Measurements from ENCODE around the gene UST.
A peak's percentile ranks its signal among the peaks of the same experiment; 100 is the strongest.
"Not testable (repeated sequence)": the region's sequence is repeated elsewhere in the genome, so short reads cannot be mapped to it uniquely, and the experiment has no call there.

The UST gene

DNA sequence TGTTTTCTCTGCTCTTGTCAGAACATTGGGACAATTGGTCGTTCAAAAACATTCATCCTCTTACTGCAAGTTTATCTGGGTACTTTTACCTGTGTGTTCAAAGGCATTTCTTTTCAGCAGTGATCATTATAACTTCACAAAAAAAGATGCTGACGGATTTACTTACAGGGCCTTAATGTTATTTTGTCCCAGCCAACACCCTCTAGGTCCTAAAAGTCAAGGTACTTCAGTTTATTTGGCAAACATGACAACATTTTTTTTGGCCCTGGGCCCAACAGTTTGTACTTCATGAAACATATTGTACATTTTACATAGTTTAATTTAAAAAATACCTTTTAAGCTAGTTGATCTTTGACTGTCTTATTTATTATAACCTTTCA lies 329.5 kb downstream of the UST start:
- DNase-seq: no peak

DNA sequence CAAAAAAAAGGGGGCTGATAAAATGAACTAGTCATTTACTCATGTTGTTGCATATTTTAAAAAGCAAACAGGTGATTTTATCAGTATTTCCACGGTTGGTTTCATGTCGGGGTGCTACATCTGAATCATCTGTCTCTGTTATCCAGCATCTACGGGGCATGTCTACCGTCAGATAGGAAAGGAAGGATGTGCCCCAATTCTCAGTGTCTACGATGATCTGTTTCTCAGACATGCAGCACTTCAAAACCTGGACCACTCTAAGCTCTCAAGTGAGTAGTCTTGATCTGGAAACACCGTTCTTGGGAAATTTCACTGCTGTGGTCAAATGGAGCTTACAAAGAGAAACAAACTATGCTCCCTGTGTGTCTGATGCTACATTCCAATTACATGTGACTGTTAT lies 330.4 kb downstream of the UST start:
- DNase-seq: no peak

DNA sequence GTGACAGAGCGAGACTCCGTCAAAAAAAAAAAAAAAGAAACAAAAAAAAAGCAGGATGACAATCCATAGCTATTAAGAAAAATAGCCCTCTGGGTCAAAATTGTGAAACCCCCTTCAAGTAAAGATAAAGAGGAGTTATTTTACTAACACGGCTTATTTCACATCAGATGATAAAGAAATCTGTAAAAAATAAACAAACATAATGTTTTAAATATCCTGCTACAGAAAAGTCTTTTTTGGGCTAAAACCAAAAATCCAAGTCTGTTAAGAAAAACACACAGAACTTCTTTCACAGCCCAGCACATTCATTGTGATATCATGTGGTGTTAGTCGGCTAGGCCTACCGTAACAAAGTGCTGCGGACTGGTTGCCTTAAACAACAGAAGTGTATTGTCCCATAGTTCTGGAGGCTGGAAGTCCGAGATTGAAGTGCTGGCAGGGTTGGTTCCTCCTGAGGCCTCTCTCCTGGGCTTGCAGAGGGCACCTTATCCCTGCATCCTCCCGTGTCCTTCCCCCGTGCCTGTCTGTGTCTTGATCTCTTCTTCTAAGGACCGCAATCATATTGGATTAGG lies 331.5 kb downstream of the UST start:
- no peak for DNase-seq

DNA sequence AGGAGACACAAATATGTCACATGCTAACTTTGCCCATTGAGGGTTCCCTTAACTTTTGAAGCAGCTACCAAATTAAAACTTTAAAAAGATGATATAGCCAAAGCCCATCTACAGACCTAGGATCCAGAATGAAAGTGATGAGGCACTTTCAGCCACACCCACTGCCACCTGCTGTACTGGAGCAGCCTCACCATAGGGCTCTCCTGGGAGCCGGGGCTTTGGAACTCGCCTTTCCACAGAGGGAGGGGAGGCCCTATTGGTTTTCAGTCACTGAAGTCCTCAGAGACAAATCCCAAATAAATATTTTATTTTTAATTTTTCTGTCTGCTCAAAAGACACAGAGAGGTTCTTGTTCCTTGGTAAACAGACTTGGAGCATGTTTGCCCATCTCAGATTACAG lies 332.6 kb downstream of the UST start:
- DNase-seq: no peak

DNA sequence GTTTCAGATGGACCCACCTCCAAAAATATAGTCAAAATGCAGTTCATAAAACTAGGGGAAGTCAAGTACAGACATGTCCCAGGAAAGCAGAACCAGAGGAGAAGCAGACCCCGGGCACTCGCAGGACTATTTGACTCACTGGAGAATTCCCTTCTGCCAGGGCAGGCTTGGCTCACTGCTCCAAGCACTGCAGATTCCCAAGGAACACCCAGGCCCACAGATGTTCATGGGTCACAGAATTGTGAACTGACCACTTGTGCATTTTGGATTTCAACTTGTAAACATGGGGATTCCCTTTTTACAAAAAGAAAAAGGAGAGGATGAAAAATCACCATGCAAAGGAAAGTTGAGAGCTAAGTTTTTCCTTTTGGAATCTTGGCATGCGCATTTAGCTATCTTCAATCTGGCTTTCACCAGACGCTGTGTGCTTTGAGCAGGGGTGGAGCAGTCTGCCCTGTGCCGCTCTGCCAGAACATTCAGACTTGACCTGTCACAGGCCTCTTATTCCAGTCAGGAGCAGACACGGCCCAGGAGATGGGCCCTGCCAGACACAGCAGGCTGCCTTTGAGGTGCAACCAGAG lies 333.2 kb downstream of the UST start:
- no peak for DNase-seq

DNA sequence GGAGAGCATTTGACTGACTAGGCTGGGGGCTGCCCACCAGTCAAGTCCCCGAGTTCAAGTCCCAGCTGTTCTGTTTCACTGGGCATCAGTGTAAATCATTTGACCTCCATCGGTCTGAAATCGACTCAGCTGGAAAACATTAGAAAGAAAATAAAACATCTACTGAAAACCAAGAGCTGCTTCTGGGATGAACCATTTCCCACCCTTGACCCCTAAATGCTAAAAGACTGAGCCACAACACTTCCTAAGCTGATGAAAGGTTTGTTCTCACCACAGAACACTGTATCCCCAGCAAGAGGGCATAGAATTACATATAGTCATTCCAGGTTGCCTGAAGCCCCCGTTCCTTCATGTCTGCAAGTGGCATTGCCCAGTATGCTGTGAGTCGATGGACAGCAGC lies 333.7 kb downstream of the UST start:
- DNase-seq: no peak

DNA sequence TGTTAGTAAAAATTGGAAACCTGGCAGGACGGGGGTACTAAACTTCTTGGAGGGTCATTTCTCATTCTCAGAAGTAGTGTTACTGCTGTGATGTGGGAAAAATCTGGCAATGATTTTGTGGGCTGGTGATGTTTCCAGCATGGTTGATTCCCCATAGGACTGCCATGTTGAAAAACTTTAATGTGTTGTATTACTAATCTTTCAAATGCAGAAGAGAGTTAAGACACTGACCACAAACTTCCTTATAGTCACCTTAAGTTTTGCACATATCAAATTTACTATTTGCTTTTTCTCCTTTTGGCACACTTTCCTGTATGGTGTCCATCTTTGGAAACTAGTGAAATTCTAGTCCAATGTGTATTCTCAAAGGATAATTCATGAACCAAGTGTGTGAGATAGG lies 334.5 kb downstream of the UST start:
- no peak for DNase-seq

DNA sequence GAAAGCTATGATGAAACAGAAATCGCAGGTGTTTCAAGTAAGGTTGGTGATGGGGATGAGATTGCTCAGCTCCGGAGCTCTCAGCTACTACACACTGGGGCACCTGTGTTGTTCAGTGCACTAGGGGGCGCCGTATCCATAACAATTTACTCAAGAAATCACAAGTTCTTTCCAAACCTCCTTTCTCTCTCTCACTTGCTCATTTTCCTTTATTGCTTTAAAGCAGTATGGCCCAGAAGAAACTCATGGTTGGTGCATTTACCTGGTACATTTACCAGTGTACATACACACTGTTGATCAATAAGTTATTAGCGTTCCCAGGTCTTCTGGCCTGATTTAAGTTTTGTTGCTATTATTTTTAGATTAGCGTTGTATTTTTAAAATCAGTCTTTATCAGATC lies 335.5 kb downstream of the UST start:
- DNase-seq: peak; percentile 55

DNA sequence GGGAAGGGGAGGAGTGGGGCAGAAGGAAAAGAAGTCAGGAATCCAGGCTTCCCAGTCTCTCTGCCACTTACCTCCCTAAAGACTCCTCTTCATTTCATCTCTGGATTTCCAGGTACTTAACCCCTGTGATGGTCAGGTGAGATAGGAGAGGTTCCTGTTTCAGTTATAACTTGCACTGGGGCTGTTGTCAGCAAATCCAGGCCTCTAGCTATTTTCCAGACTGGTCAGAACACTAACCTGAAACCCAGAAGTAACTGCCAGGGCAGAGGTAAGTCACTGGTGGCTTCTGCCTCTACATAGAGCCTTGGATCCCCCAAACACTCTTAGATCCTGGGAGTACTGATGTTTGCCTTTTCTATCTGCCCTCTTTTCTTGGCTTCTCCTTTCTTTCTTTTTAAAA lies 337.2 kb downstream of the UST start:
- no peak for DNase-seq

DNA sequence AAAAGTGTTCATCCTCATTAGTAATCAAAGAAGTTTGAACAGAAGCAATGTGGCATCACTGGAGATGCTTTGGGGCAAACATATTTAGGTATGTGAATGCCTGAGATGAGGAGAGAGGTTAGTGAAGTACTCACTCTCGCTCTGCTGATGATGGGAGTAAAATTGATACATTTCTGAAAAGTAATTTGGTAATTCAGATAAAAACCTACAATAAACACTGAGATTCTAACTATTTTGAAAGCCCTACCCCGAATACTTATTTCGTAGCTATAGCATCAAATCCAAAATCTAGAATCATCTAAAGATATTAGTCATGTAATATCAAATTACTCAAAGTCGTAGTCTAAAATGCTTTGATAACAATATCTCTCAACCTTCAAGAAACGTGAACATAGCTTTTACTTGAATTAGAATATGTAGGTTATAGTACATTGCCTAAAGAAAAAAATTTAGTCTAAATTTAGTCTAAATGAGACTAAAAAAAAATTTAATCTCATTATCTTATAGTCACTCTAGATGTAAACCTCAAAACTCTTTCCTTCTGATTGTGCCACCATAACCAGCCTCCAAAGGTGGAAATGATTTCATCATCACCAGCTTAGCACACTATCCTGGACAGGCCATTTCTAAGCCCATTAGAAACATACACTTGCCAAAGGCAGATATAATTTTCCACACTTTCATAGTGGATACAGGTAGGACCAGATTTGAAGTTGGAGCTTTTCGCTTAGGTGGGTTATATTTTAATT lies 338.2 kb downstream of the UST start:
- no peak for DNase-seq

DNA sequence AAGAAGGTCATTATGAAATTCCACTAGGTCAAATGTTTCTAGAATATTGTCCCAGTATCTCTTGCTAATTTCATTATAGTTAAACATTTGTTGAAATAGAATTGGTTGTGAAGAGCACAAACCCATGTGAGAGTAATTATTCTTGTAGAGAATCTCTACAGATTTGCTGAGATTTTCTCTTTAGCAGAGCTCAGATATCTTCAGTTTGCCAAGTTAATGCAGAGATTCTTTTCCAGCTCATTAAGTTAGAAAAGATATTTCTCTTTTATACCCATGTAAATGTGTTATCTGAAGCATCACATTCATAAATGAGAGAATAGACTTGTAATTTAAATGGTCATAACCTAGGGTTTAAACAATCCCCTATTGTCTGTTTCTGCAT lies 338.7 kb downstream of the UST start:
- DNase-seq: no peak

DNA sequence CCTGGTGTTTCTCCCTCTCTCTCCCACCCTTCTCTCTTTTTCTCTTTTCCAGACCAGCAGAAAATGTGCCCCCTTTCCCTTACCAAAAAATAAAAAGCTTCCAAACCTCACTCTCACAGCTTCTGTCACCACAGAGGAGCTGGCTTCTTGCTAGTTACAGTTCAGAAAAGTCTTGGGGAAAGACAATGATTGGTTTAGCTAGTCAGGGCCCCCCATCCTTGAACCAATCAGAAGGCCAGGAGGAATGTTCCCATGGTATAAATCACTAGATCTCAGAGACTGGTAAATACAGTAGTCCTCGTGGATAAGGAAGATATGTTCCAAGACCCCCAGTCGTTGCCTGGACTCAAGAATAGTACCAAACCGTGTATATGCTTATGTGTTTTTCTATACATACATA lies 339.5 kb downstream of the UST start:
- no peak for DNase-seq

DNA sequence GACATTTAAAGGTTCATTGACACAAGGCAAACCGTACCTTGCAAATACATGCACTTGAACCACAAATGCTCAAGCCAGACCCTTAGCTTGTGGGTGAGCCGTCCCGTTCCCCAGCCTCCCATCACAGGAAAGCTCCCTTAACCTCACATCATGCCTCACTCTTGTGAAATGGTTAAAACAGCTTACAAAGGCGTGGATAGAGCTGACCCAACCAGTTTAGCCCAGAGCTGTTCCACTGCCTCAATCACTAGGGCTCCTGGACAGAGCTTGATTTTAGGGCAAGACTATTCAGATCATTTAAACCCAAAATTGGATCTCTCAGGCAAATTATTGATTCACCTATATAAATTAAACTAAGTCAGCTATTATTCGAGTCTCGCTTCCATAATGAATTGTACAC lies 341.1 kb downstream of the UST start:
- no peak for DNase-seq

DNA sequence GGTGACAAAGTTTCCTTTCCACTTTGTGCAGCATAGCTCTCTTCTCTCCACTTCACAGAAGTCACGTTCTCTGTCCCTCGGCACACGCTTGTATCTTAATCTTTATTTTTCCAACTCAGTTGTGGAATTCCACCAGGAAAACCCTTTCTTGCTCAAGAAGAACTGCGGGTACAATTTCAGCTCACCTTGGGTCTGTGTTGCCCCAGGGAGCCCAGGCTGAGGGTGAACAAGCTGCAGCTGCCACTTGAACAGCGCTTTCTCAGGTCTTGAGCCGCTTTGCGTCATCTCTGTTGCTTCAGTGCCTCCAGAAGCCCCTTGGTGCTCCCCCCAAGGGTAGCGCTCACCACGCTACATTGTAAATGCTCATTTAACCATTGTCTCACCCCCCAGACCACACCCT lies 341.5 kb downstream of the UST start:
- no peak for DNase-seq

DNA sequence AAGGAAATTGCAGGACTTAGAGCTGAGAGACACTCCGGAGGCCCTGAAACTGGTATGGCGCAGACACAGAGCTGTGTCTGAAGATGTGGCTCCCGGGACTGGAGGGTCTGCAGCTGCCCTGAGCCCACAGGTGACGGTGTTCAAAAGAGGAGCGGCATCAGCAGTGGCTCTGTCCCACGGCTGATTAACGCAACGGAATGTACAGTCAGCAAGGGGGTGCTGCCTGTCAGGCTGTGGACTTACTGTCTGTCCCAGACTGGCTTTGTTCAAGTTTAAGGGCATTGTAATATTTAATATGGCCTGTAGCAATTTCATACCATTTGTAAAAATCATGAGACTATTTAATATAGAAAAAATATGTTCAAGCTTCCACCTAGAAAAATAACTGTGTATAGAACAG lies 342.7 kb downstream of the UST start:
- no peak for DNase-seq

DNA sequence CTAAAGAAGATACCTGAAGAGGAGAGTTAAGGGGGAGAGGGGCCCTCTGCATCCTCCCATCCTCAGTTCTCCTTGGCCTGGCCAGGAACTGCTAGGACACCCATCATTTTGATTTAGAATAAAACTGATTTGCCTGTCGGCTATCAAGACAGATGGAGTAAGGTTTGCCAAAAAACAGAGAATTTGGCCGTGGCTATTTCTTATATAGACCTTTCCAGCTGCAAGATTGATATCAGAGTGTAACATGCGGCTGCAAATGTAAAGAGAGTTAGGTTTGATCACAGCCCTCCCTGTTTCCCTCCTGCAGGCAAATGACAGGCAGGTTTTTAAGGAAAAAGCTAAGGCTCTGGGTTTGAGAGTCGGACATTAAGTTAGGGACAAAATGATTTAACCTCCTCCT lies 344.1 kb downstream of the UST start:
- no peak for DNase-seq

DNA sequence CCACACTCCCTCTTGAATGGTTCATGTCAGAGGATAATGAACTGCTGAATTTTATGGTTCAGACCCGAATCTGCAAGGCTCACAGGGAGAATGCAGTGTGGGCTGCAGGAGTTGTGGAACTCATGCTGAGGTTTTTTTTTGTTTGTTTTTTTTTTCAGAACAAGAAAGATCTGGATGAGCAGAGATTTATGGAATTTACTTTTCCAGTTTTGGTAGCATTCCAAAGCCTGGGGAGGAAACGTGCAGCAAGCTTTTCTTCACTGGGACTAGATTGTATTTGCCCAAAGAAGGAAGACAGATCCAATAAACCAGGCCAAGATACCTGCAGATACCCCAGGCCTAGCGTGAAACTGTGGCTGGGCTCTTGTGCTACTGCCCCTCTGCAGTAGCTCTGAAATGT lies 346.8 kb downstream of the UST start:
- no peak for DNase-seq

DNA sequence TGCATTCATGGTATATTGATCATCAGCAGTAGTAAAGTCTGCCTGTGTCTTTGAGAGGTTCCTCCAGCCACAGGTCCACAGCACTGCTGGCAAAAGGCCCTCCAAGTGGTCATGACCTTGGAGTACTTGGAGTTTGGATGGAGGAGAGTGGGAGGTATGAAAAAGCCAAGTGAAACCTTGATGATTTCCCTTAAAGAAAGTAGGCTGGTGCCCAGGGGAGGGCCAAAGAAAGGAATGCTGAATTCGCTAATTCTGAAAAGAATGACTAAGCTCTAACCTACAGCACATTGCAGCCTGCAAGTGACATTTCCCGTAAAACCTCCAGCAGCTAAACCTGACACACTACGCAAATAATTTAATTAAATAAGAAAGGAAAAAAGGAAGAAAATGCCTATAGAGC lies 347.3 kb downstream of the UST start:
- no peak for DNase-seq

DNA sequence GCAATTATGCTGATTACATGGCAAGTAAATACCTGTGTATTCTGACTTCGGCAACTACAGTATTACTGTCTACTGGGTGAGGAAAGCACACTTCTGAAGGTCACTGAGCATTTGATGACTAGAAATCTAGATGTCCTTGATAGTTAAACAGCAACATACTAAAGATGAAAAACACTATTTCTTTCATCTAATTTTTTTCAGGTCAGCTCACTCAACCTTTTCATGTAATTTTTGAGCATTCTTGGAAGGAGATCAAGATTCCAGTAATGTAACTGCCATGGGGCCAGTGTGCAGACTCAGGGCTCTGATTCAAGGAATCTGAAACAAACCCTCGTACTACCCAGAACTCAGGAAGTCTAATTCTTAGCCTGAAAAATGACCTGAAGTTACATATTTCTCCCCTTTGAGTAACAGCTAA lies 348.1 kb downstream of the UST start:
- no peak for DNase-seq

DNA sequence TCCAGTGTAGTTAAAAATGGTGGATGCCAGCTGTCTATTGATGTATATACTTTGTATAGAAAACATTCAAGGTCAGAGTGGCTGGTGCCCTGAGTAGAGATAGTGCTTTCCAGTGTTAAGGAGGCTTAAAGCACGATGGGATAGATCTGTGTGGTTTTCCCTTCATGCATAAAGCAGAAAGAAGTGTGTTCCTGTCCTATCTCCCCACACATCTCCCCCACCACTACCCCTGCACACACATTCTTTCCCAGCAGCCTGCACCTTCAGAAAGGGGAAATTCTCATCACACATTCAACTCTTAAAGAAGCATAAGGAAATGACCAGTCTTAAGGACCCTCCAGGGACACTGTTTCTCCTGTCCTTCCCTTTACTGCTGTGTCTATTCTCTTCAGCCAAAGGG lies 349.0 kb downstream of the UST start:
- DNase-seq: no peak

DNA sequence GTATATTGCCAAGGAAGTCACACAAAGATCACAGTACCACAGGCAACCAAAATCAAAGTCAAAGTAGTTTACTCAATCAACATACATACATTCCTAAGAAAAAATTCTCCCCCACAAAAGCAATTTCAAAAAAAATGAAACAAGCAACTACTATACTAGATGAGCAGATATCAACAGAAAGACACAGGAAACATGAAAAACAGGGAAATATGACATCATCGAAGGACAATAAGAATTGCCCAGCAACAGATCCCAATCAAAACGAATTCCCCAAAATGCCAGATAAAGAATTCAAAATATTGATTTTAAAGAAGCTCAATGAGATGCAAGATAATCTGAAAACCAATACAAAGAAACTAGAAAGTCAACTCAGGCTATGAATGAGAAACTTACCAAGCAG lies 351.0 kb downstream of the UST start:
- no peak for DNase-seq

DNA sequence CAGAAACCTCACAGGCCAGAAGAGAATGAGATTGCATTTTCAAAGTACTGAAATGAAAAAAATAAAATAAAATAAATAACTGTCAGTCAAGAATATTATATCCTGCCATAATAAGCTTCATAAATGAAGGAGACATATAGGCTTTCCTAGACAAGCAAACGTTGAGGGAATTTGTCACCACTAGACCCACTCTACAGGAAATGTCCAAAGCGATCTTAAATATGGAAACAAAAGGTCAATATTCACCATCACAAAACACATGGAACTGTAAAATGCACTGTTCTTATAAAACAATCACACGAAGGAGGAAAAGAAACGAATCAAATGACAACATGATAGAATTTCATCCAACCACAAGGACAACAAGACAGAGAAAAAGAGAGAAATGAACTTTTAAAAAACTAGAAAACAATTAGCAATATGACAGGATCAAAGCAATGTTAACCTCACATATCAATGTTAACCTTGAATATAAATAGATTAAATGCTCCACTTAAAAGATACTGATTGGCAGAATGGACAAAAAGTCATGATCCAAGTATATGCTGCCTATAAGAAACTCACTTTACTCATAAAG lies 352.0 kb downstream of the UST start:
- no peak for DNase-seq

DNA sequence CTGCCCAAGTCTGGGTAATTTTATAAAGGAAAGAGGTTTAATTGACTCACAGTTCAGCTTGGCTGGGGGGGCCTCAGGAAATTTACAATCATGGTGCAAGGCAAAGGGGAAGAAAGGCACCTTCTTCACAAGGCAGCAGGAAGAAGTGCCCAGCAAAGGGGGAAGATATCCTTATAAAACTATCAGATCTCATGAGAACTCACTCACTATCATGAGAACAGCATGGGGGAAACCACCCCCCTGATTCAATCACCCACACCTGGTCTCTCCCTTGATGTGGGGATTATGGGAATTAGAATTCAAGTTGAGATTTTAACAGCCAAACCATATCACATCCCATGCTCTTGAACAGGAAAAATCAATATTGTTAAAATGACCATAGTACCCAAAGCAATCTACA lies 355.5 kb downstream of the UST start:
- DNase-seq: no peak

DNA sequence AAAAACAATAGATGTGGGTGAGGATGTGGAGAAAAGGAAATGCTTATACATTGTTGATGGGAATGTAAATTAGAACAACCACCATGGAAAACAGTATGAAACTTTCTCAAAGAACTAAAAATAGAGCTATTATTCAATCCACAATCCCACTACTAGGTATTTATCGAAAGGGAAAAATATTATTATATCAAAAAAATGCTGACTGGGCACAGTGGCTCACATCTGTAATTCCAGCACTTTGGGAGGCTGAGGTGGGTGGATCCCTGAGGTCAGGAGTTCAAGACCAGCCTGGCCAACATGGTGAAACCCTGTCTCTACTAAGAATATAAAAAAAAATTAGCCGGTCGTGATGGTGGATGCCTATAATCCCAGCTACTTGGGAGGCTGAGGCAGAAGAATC lies 357.1 kb downstream of the UST start:
- not testable (repeated sequence) for DNase-seq

DNA sequence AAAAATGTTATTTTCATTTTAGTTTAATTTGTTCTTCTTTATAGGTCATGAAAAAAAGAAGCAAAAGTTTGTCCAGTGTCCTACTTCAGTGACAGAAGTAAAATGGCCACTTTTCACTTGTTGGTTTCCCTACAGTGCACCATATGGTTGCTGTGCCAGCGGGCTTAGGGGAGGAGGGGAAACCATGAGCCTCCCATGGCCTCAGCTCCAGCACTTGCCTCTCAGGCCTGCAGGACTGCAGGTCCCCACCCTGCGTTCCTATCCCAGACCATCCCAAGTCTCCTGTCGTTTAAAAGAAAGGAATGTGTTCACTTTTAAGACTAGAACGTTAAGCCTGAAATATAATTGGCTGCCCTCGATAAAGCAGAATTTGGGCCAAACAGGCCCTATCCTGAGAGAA lies 360.7 kb downstream of the UST start:
- DNase-seq: no peak

Data from NCI-H748 treated with DMSO at 0.1 percent for 48 hours (cell line).